ENCODE results near the gene HTR3B.

The HTR3B gene

GRCh38 chr11:113949891-113950290 is 45.3 kb downstream of the HTR3B start:
- DNase-seq, result no peak

- no peak for DNase-seq
Measured at GRCh38 chr11:113951537-113951936, 46.9 kb downstream of the HTR3B start.

GRCh38 chr11:113952070-113952469 is 47.5 kb downstream of the HTR3B start:
- no peak for DNase-seq

- no peak for DNase-seq
Measured at GRCh38 chr11:113952588-113952987, 48.0 kb downstream of the HTR3B start.

- DNase-seq, result no peak
Measured at GRCh38 chr11:113954235-113954634, 49.6 kb downstream of the HTR3B start.

GRCh38 chr11:113956986-113957385 is 52.4 kb downstream of the HTR3B start:
- no peak for DNase-seq

- no peak for DNase-seq
Measured at GRCh38 chr11:113960702-113961330, 56.2 kb downstream of the HTR3B start.

GRCh38 chr11:113967361-113967760 is 62.8 kb downstream of the HTR3B start:
- no peak for DNase-seq

GRCh38 chr11:113971506-113972195 is 67.1 kb downstream of the HTR3B start:
- no peak for DNase-seq

GRCh38 chr11:113974741-113975470 is 70.3 kb downstream of the HTR3B start, which contains the start of gene HTR3A:
Gene HTR3A (plus strand): TSS chr11:113975108. CDS start chr11:113975326, 218 bp downstream.
- no peak for DNase-seq

- no peak for DNase-seq
Measured at GRCh38 chr11:113977071-113977490, 72.5 kb downstream of the HTR3B start.

GRCh38 chr11:113977701-113978100 is 73.1 kb downstream of the HTR3B start:
- DNase-seq, result no peak

GRCh38 chr11:113979431-113979830 is 74.8 kb downstream of the HTR3B start:
- DNase-seq, result no peak

- DNase-seq, result no peak
Measured at GRCh38 chr11:113980785-113981184, 76.2 kb downstream of the HTR3B start.

- DNase-seq, result no peak
Measured at GRCh38 chr11:113982306-113982705, 77.7 kb downstream of the HTR3B start.

- DNase-seq, result no peak
Measured at GRCh38 chr11:113984781-113985180, 80.2 kb downstream of the HTR3B start.

- no peak for DNase-seq
Measured at GRCh38 chr11:113985906-113986305, 81.3 kb downstream of the HTR3B start.

GRCh38 chr11:113986351-113987140 is 82.0 kb downstream of the HTR3B start:
- DNase-seq, result no peak

GRCh38 chr11:113989381-113989780 is 84.8 kb downstream of the HTR3B start:
- no peak for DNase-seq

GRCh38 chr11:113989916-113990315 is 85.3 kb downstream of the HTR3B start:
- no peak for DNase-seq

GRCh38 chr11:113991170-113991569 is 86.6 kb downstream of the HTR3B start:
- DNase-seq, result no peak

GRCh38 chr11:113991718-113992458 is 87.3 kb downstream of the HTR3B start:
- no peak for DNase-seq
